NCI-H1105 (cell line): Measurements from ENCODE around the gene JADE1.

Experiments used
- DNase-seq: peaks from one replicate; lab custom pipeline; 2025; lab: John Stamatoyannopoulos, UW

The JADE1 gene

DNA sequence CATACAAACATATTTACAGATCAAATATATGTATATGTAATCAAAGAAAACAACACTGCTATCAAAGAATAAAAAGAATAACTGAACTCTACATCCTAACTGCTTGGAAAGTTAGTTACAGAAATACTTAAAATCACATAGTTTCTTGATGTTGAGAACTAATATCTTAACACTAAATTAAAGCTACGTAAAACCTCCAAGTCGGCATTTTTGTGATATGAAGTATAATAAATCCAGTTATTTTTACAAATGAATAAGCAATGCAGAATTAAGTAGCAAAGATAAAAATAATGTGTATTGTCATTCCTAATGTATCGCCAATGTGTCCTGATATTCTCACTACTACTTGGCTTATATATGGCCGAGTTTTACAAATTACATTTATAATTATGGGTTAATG lies 68.4 kb downstream of the JADE1 start:
- DNase-seq = no peak

DNA sequence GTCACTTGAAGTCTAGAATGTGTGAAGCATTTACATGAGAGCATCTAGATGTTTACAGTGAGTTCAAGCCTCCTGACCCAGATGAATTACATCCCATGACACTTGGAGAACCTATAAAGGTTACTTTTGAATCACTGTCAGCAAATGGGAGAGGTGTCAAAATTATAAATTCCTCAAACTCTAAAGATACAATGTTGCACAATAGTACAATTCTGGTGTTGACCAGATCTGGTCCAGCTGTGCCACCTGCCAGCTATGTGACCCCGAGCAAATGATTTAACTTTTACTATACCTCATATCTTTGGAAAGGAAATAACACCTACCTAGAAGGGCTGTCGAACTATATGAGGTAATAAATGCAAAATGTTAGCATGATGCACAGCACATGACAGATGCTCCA lies 69.8 kb downstream of the JADE1 start:
- no peak for DNase-seq

DNA sequence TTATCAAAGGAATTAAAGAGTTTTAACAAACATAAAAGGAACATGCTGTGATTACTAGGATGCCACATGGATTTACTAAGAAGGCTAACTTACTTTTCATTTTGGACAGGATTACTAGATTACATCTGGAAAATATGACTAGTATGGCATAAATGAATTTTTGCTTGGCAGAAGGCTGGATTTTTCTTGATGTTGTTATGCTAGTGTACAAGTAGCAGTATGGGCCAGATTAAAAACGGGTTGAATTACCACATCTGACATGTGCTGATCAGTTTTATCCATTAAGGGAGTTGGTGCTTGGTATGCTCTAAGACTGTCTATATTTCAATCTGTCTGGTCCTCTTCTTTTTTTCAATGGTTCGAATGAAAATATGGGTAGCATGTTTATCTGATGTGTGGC lies 70.5 kb downstream of the JADE1 start:
- DNase-seq = no peak

DNA sequence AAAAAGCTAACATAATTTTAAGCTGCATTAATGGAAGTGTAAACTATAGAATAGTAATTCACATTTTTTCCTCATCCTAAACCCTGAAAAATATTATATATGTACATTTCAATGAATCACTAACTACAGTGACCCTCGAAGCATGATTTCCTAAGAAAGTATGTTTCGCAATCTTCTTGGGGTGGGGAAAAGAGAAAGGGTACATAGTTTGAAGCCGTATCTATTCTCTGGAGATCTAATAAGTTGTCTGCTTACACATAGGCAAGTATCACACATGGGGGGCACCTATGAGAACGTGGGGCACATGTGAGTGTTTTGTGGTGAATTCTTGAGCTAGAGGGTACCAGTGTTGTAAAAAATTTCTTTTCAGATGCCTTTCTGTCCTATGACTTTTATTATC lies 71.2 kb downstream of the JADE1 start:
- no peak for DNase-seq

DNA sequence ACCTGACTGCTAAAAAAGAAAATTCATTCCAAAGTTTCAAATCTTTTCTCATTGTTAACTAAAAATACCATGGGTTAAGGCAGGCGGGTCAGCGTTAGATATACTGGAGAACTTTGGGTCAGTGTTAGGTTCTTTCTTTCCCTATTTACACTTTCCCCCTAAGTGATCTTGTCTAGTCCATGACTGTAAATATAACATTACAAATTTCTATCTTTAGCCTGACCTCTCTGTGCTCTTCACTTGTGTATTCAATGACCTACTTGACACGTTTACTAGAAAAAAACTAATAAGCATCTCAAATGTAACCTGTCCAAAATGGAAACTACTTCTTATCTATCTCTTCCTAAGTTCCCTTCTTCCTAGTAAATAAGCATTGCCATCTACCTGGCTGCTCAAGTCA lies 95.3 kb downstream of the JADE1 start:
- no peak for DNase-seq

DNA sequence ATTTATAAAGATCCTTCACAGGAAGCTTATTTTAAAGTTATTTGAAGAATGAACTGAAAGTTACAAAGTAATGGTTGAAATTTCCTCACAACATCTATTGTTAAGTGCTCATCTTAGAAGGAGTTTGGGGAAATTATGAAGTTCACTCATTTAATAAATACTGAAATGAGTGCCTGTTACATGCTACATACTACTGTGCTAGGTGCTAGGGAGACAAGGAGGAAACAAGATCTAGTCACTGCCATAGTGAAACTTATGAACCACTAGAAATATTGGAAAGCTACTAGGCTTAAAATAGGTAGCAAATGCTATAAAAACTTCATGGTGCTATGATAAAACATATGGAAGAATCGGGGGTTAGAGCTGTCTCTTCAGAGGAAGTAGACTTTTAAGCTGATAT lies 97.1 kb downstream of the JADE1 start:
- no peak for DNase-seq

DNA sequence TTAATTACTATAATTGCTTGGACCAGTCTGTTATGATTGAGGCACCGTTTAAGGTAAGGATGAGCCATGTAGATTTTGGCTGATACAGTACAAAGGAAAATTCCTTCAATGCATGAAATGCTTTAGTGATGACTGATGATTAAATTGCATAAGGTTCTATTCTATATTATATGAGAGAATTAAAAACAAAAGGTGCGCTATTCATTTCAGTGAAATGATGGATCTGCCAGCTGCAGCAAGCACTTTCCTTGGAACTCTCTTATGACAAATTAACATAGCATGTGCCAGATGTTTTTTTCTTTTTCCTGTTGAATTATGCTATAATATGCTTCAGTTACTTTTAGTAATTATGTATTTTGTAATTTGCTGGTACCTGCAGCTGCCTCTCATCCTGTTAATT lies 98.5 kb downstream of the JADE1 start:
- DNase-seq = no peak

DNA sequence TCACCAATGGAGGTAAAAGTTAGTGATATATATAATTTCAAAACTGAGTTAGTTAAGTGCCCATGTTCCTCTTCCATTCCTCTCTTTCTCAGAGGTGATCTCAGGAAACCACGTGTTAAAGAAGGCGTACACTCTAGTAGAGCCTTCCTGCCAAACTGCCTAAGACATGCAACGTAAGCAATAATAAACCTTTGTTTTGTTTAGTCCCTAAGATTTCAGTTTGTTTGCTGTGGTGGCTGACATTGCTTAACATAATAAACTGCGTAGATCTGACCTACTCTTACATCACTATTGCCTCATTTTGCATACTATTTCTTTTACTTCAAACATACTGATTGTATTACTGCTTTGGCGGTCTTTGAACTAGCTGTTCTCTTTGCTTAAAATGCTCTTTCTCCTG lies 99.2 kb downstream of the JADE1 start:
- no peak for DNase-seq

DNA sequence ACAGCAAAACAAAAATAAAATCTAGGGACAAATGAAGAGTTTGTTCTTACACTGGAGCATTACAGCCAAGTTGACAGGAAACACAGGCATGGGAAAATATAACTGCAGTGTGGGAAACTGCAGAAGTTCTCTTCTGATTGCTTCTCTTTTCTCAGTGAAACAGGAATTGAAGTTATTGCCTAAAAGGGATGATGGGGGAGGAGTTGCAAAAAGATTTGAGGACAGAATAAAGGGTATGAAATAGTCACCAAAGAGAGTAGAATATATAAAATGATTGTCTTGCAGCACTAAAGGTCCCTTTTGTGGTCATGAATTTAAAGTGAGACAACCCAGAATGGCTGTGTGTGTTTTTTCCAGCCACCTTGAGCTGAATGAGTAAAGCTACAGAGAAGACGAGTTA lies 103.7 kb downstream of the JADE1 start:
- no peak for DNase-seq

DNA sequence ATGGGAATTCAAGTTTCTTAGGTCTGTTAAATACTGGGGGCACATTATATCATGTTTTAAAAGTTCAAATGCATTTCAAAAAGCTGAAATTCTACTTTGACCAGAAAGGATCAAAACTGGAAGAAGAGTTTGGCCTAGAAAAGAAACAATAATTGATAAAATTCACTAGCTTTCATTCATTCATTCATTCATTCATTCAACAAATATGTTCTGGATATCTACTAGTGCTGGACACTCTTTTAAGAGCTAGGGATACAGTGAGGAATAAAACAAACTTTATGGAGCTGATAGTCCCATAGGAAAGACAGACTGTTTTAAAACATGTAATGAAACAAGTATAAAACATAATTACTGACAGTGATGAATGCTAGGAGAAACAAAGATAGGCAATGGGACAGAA lies 106.0 kb downstream of the JADE1 start:
- DNase-seq = no peak

DNA sequence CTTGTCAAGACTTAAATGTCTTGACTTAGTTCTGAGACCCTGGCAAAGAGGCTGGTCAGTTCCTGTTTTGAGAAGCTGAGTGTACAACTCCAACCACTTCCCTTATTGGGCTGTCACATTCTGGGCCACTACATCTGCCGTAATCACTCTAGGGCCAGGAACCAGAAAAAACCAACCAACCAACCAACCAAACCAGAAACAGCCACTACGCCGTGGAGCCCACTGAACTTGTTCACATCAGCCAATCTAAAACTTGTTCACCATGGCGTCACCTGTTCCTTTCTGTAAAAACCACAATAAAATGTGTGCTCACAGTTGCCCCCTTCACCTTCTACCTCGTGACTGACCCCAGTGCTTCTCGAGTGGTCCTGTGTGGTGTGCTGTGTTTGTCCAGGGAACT lies 107.3 kb downstream of the JADE1 start:
- DNase-seq = no peak

DNA sequence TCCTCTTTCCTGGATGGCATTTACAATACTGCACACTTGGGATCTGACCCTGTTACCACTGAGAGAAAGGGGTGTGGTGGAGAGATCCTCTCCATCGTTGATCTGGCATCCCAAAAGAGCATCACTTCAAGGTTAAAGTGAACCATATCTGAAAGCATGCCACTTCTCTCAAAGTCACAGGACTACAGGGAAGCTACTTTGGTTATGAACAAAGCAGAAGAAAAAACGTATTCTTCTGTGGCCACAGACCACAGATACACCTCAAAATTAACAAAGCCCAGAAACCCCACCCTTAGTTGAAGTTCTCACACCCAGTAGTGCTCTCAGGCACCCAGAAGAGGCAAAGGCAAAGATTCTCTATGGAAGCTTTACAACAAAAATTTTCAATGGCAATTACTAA lies 108.3 kb downstream of the JADE1 start:
- no peak for DNase-seq

DNA sequence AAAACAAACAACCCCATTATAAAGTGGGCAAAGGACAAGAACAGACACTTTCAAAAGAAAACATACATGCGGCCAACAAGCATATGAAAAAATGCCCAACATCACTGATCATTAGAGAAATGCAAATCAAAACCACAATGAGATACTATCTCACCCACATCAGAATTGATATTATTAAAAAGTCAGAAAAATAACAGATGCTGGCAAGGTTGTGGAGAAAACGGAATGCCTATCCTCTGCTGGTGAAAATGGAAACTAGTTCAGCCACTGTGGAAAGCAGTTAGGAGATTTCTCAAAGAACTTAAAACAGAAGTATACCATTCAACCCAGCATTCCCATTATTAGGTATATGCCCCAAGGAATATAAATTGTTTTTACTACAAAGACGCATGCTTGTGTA lies 112.5 kb downstream of the JADE1 start:
- DNase-seq = no peak
